K562 (cell line): ENCODE results near the gene SH3BGR. TPM values are rescaled to one million over a fixed set of nuclear protein-coding genes. Genes with fewer than 3 reads are reported as not detected.

Source experiments
- CREM ChIP-seq: IDR thresholded peaks from 2 replicates; pipeline ENCODE4 v1.6.1; 2014; ENCODE audit warnings: antibody characterized with exemption, low read depth
- FOSL1 ChIP-seq: fragments of 200-800 bp; sonication (Bioruptor generic); conservative IDR thresholded peaks from 2 replicates; pipeline ENCODE4 v1.6.1; 2016; ENCODE audit warnings: missing genetic modification characterization, missing compliant biosample characterization
- GATA2 ChIP-seq: sonication (generic); formaldehyde crosslinking; IDR thresholded peaks from 2 replicates; pipeline ENCODE4 v1.4.0; 2020; ENCODE audit warnings: mild to moderate bottlenecking, missing genetic modification reagents
- HMG20A ChIP-seq: fragments of 450-650 bp; formaldehyde crosslinking; conservative IDR thresholded peaks from 2 replicates; pipeline ENCODE4 v1.4.0; 2020; ENCODE audit warnings: mild to moderate bottlenecking, mixed read lengths
- KLF13 ChIP-seq: fragments of 450-650 bp; IDR thresholded peaks from 2 replicates; pipeline ENCODE4 v1.6.1; 2016; ENCODE audit warnings: missing genetic modification characterization, low read depth, mild to moderate bottlenecking, missing compliant biosample characterization, moderate library complexity, borderline replicate concordance
- RBM25 ChIP-seq: fragments of 200-400 bp; formaldehyde crosslinking; IDR thresholded peaks from 2 replicates; pipeline ENCODE4 v1.6.1; 2018; ENCODE audit warnings: low read length, low read depth, moderate library complexity; ENCODE audit not compliant: severe bottlenecking
- RCOR1 ChIP-seq, 2 experiments: IDR thresholded peaks; 2 replicates each; pipeline ENCODE4 v1.6.1; 2012; ENCODE audit warnings: low read depth in 2 of 2, low read length in 2 of 2, borderline replicate concordance in 1 of 2, improper control_type of control experiment in 1 of 2
- ZKSCAN8 ChIP-seq: fragments of 200-800 bp; sonication (Bioruptor generic); IDR thresholded peaks from 2 replicates; pipeline ENCODE4 v1.6.1; 2016; ENCODE audit warnings: missing genetic modification characterization, missing compliant biosample characterization
- ZMIZ1 ChIP-seq, 2 experiments: fragments of 150-350 bp in 1 of 2; IDR thresholded peaks; 2 replicates each; pipeline ENCODE4 v1.6.1; 2012 to 2016; ENCODE audit warnings: low read depth in 2 of 2, low read length in 2 of 2, mild to moderate bottlenecking in 1 of 2, moderate library complexity in 1 of 2
- ZNF280A ChIP-seq: fragments of 450-650 bp; IDR thresholded peaks from 2 replicates; pipeline ENCODE4 v1.6.1; 2018; ENCODE audit warnings: mild to moderate bottlenecking, low read depth; ENCODE audit not compliant: partially characterized antibody
- ZNF512 ChIP-seq: IDR thresholded peaks from 2 replicates; pipeline ENCODE4 v1.6.1; 2016; ENCODE audit warnings: missing genetic modification characterization, missing compliant biosample characterization
- ZNF639 ChIP-seq, 2 experiments: fragments of 200-800 bp in 1 of 2; sonication (Bioruptor generic) in 1 of 2; sonication (generic) in 1 of 2; formaldehyde crosslinking in 1 of 2; IDR thresholded peaks in 1 of 2; conservative IDR thresholded peaks in 1 of 2; 2 replicates each; pipeline versions ENCODE4 v1.5.0 to v1.6.1; 2016 to 2020; ENCODE audit warnings: missing compliant biosample characterization in 1 of 2, missing genetic modification characterization in 1 of 2, missing genetic modification reagents in 1 of 2
- ZNF740 ChIP-seq, 3 experiments: fragments of 200-800 bp in 1 of 3; sonication (Bioruptor generic) in 1 of 3; sonication (generic) in 1 of 3; formaldehyde crosslinking in 1 of 3; IDR thresholded peaks; 2 replicates each; pipeline versions ENCODE4 v1.6.1 to v1.8.0; 2016 to 2022; ENCODE audit warnings: mild to moderate bottlenecking in 2 of 3, missing compliant biosample characterization in 2 of 3, missing genetic modification characterization in 2 of 3, missing genetic modification reagents in 1 of 3
- polyA plus RNA-seq, 8 experiments: library from polyadenylated mRNA; depleted of rRNA in 4 of 8; stranded (reverse) in 5 of 8; unstranded in 3 of 8; fragments of >200 nt; fragmentation: Nextera tagmentation in 2 of 8; fragmentation: Illumina TruSeq in 1 of 8; extraction: Ambion mirVana in 2 of 8; extraction: Trizol in 1 of 8; gene quantifications; 2 replicates each; pipeline versions ENCODE4 v1.2.1 to v1.2.3, GENCODE V29; 2011 to 2014; ENCODE audit warnings: inconsistent platforms in 1 of 8, missing spikeins in 1 of 8
- total RNA-seq, 7 experiments: library from RNA; depleted of rRNA in 6 of 7; stranded (reverse); fragments of >200 nt in 6 of 7; fragmentation: Illumina TruSeq in 2 of 7; extraction: Trizol in 2 of 7; gene quantifications; 2 replicates each; pipeline versions ENCODE4 v1.2.1 to v1.2.3, GENCODE V29; 2011 to 2021; ENCODE audit warnings: low replicate concordance in 1 of 7

Gene SH3BGR
- total and polyA plus RNA-seq, 9 of the 15 experiments (the other 6 are each of a cell fraction or from before 2014, with no cell fraction given): 6.6 to 42.9 (median 25.6) TPM

GRCh38 chr21:39452207-39452969 is 618 bp downstream of the SH3BGR start (continued):
- TF ChIP-seq FOSL1 (tag) (peak; percentile 61), ZNF740 (CRISPR knock-in tag; IDR thresholded peaks at IDR 0.05) (no peak), ZNF740 (tag; IDR thresholded peaks at IDR 0.05) (0 out of 4 replicates have a peak, but pooled peaks of 1 of the 2 experiments have one; percentile 36), HMG20A (CRISPR knock-in tag) (no peak), RBM25 (no peak), GATA2 (CRISPR knock-in tag) (no peak), ZNF512 (tag) (no peak), KLF13 (tag) (0 out of 2 replicates have a peak, but pooled peaks have one; percentile 25), ZNF639 (CRISPR knock-in tag; conservative IDR thresholded peaks at IDR 0.05 in 1 of 2, IDR thresholded peaks at IDR 0.05 in 1 of 2) (0 out of 4 replicates have a peak, but pooled peaks of 1 of the 2 experiments have one; percentile 11), ZNF280A (no peak), ZKSCAN8 (peak; percentile 82), ZMIZ1 (IDR thresholded peaks at IDR 0.05; ENCODE audit: low read depth in 2 of 2, low read length in 2 of 2) (no peak), RCOR1 (IDR thresholded peaks at IDR 0.05; ENCODE audit: borderline replicate concordance in 1 of 2, low read depth in 2 of 2, low read length in 2 of 2) (peak in 1 of 2 experiments; percentile 40; a peak in 1 of 4 replicates), CREM (peak; percentile 76)
